SK-N-DZ (cell line): ENCODE data around the gene ATP11C.
A peak's percentile ranks its signal among the peaks of the same experiment; 100 is the strongest.
"Not testable (repeated sequence)": the region's sequence is repeated elsewhere in the genome, so short reads cannot be mapped to it uniquely, and the experiment has no call there.

Experiments used
- DNase-seq: peaks from one replicate; pipeline ENCODE4 v3.0.0-alpha.2; 2015; ENCODE audit warnings: low spot score

ATP11C gene

DNA sequence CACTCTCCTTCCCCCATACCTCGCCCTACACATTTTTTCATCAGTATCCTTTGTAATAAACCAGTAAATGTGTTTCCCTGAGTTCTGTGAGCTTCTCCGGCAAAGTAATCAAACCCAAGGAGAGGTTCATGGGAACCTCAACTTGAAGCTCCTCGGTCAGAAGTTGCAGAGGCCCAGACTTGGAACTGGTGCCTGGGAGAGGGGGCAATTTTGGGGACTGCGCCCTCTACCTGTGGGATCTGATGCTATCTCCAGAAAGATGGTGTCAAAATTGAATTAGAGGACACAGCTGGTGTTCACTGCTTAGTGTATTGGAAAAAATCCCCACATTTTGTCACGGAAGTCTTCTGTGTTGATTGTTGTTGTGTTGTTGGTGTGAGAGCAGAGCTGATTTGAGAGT is 70.6 kb downstream of the ATP11C start:
- DNase-seq, result no peak

- not testable (repeated sequence) for DNase-seq
Measured at GRCh38 chrX:139856826-139857225, 76.0 kb downstream of the ATP11C start.

- DNase-seq, result no peak
Measured at GRCh38 chrX:139851730-139852129, 81.1 kb downstream of the ATP11C start.

- DNase-seq, result no peak
Measured at GRCh38 chrX:139850968-139851367, 81.9 kb downstream of the ATP11C start.

DNA sequence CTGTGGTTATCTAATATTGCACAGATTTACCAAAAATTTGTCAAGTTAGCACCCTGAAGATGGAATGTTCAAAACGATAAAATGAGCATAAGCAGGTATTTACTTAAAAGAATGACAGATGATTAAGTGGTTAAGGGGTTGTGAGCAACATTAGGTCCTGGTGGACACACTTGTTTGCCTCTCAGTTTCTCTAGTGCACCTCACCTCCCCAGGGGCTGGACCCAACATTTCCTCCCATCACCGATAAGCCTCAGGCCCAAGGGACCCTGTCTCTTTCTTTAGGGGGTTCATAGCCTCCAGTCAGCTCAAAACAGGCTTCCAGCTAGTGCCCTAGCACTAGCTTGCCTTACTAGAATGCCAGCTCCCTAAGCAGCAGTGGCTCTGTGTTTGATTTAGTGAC is 88.0 kb downstream of the ATP11C start:
- DNase-seq, result no peak

- DNase-seq, result no peak
Measured at GRCh38 chrX:139844163-139844562, 88.7 kb downstream of the ATP11C start.

GRCh38 chrX:139842326-139843185 is 90.3 kb downstream of the ATP11C start:
- DNase-seq, result no peak

DNA sequence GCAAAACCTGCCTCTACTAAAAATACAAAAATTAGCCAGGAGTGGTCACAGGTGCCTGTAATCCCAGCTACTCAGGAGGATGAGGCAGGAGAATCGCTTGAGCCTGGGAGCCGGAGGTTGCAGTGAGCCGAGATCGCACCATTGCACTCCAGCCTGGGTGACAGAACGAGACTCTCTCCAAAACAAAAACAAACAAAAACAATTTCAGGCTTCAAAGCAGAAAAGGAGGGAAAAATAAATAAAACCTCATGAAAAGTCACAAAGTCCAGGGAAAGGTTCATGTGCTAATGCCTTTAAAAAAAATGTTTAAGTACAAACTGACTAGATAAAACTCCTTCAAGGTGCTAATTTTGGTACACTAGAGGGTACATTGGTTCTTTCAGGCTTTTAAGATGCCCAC is 96.5 kb downstream of the ATP11C start:
- DNase-seq, result not testable (repeated sequence)

GRCh38 chrX:139834879-139835278 is 98.0 kb downstream of the ATP11C start:
- no peak for DNase-seq

DNA sequence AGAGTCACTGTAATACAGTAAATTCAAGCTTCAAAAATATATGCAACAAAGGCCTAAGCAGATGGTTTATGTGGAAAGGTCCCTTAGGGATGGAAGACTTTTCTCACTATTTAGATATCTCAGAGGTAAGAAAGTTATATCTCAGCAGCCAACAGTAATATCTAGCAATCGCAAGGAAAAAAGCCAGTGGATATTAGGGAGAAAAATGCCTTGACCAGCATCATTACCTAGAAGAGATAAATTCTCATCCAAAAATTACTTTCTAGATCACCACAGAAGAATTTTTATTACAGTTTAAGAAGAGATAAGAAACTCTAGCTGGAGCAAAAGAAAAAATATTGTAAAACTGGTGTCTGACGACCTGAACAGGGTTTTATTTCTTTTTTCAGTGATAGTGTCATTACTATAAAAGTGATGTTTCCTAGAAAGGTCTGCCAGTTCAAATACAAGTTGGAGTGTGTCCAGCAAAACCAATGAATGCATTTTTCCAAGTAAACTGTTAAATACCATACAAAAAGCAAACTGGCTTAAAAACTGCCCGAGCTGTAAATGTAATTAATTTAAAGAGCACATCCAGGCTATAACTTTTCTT is 100.0 kb downstream of the ATP11C start:
- DNase-seq, result no peak

GRCh38 chrX:139831675-139832456 is 101.0 kb downstream of the ATP11C start:
- no peak for DNase-seq

GRCh38 chrX:139831017-139831416 is 101.8 kb downstream of the ATP11C start:
- DNase-seq, result no peak

- DNase-seq, result peak; percentile 60
Measured at GRCh38 chrX:139828830-139829229, 104.0 kb downstream of the ATP11C start.

GRCh38 chrX:139828033-139828432 is 104.8 kb downstream of the ATP11C start:
- no peak for DNase-seq

GRCh38 chrX:139826065-139827044 is 106.5 kb downstream of the ATP11C start:
- peak; percentile 70 for DNase-seq

DNA sequence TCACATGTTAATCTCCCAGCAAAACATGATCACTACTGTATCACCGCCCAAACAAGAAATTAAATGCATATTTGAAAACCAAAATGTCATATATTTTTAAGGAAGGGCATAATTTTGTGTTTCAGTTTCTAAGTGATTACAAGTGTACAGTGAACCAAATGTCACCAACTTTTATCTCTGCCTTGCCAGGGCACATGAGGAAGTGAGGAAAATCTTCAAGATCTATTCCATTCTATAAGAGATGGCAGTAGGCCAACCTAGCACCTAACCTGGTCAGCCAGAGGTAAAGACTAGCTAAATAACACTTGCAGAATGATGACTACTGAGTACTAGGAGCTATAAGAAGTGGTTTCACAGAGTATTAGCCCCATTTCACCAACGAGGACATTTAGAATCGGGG is 107.2 kb downstream of the ATP11C start:
- no peak for DNase-seq

GRCh38 chrX:139823806-139824205 is 109.0 kb downstream of the ATP11C start:
- DNase-seq, result no peak

GRCh38 chrX:139820358-139820984 is 112.4 kb downstream of the ATP11C start:
- DNase-seq, result no peak

- no peak for DNase-seq
Measured at GRCh38 chrX:139816204-139816603, 116.6 kb downstream of the ATP11C start.

DNA sequence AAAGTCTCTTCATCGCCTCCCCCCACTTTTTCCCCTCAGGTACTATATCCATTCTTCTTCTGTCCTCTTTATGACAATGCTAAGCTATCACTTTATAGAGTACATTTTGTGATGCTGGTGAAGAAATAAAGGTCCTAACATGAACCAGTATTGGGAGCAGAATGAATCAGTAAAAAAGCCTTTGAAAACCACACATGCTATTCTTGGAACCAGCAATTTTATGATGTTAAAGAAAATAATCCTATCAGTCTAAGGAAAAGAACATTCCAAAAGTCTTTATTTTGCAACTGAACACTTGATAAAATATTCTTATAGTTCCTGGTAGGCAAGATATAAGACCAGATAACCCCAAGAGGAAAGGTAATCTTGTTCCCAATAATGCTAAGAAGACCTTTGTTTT is 117.1 kb downstream of the ATP11C start:
- no peak for DNase-seq
